ENCODE data around the gene PDSS2.

PDSS2 gene

GRCh38 chr6:107106165-107106564 is 353.2 kb downstream of the PDSS2 start:
- no peak overlapping the region for H3K4me3 ChIP-seq (ENCODE audit: low read depth, low read length)
- in situ Hi-C loops (cut with HindIII; ENCODE audit: low sequenced_read_pairs), result no loop called here
- DNase-seq (ENCODE audit: low read depth, low spot score), result no peak
- TF ChIP-seq, protein P1, sequence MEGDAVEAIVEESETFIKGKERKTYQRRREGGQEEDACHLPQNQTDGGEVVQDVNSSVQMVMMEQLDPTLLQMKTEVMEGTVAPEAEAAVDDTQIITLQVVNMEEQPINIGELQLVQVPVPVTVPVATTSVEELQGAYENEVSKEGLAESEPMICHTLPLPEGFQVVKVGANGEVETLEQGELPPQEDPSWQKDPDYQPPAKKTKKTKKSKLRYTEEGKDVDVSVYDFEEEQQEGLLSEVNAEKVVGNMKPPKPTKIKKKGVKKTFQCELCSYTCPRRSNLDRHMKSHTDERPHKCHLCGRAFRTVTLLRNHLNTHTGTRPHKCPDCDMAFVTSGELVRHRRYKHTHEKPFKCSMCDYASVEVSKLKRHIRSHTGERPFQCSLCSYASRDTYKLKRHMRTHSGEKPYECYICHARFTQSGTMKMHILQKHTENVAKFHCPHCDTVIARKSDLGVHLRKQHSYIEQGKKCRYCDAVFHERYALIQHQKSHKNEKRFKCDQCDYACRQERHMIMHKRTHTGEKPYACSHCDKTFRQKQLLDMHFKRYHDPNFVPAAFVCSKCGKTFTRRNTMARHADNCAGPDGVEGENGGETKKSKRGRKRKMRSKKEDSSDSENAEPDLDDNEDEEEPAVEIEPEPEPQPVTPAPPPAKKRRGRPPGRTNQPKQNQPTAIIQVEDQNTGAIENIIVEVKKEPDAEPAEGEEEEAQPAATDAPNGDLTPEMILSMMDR (IDR thresholded peaks at IDR 0.05; ENCODE audit: low read depth, low read length), result no peak

DNA sequence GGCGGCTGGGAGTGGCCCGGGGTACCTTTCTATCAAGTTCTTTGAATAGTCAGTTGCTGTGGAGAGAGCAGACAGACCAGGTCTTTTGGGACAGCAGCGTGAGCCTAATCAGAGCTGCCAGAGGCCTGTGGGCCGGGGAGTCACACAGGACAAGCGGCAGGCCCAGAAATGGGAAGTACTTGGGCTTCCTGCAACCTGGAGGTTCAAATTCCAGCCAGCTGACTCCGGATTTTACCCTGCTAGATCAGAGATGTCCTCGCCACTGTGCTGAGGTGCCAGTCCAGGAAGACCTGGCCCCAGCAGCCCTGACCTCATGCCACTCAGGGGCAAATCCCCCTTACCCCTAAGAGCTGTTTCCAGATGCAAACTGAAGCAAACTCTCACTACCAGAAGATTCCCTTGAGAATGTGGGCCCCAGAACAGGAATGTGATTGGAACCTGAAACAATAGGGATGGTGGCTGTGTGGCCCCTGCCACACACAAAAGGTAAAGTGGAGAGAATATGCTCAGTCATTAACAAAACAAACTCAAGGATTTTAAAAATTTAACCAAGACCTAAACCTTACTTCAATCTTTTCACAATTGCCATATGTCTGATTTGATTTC is 353.8 kb downstream of the PDSS2 start:
- in situ Hi-C loops (cut with HindIII; ENCODE audit: low sequenced_read_pairs), result no loop called here
- TF ChIP-seq, protein P1 (IDR thresholded peaks at IDR 0.05; ENCODE audit: low read depth, low read length), result no peak
- no peak for DNase-seq (ENCODE audit: low read depth, low spot score)
- no peak overlapping the region for H3K4me3 ChIP-seq (ENCODE audit: low read depth, low read length)

DNA sequence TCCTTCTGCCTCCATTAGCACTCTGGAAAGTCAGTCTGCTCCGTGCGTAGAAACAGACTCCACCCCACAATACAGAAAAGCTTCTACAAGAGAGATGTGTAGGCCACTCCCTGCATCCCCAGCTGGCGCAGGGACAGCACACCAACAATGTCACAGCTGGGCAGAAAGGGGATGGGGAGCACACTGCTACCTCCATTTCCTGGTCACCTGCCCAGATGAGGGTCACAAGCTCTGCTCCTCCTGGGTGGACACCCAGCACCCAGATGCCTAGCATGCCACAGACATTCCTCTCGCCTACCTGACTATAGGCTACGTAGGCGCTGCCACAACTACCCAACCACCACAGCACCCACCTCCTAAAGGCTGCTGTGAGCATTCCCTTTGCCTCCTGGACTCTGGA is 356.3 kb downstream of the PDSS2 start:
- TF ChIP-seq, protein P1 (IDR thresholded peaks at IDR 0.05; ENCODE audit: low read depth, low read length), result no peak
- no peak overlapping the region for H3K4me3 ChIP-seq (ENCODE audit: low read depth, low read length)
- no peak for DNase-seq (ENCODE audit: low read depth, low spot score)
- in situ Hi-C loops (cut with HindIII; ENCODE audit: low sequenced_read_pairs), result no loop called here

Data from astrocyte of the spinal cord (primary cell).